ENCODE measurements around the gene CACNA2D1.

CACNA2D1 gene

DNA sequence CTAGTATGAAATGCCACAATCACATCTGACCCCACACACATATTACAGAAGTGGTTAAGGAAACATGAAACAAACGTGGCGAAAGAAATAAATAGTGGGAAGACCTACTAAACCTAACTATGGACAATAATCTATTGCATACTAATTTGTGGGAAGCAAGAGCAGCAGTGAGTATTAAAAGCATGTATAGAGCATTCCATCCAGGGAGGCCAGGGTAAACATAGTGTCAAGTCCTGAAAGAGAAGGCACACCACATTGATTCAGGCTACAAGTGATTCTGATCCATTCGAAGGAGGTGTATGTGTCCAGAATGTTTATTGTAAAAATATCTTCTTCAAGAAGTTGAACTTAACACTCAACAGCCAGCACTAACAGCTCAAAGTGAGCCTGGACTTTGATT, 29.2 kb downstream of the CACNA2D1 start:
- TF ChIP-seq, protein P1, sequence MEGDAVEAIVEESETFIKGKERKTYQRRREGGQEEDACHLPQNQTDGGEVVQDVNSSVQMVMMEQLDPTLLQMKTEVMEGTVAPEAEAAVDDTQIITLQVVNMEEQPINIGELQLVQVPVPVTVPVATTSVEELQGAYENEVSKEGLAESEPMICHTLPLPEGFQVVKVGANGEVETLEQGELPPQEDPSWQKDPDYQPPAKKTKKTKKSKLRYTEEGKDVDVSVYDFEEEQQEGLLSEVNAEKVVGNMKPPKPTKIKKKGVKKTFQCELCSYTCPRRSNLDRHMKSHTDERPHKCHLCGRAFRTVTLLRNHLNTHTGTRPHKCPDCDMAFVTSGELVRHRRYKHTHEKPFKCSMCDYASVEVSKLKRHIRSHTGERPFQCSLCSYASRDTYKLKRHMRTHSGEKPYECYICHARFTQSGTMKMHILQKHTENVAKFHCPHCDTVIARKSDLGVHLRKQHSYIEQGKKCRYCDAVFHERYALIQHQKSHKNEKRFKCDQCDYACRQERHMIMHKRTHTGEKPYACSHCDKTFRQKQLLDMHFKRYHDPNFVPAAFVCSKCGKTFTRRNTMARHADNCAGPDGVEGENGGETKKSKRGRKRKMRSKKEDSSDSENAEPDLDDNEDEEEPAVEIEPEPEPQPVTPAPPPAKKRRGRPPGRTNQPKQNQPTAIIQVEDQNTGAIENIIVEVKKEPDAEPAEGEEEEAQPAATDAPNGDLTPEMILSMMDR (IDR thresholded peaks at IDR 0.05): no peak

DNA sequence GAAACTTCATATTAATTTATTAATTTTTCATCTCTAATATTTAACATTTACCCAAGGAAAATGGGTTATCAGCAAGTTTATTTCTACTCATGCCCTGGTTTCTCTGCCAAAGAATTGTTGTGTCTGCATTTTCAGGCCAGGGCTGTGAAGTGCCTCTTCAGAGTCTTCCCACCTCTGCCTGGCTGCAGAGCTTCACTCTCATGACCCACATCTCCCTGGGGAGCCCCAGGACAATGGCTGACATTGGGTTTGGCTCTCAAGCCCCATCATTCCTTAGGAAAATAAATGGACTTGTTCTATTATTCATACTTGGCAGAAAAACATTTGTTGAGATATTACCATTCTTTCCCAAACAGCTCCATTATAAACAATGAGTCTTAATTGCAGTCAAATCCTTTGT, 30.3 kb downstream of the CACNA2D1 start:
- TF ChIP-seq, protein P1 (IDR thresholded peaks at IDR 0.05): no peak

DNA sequence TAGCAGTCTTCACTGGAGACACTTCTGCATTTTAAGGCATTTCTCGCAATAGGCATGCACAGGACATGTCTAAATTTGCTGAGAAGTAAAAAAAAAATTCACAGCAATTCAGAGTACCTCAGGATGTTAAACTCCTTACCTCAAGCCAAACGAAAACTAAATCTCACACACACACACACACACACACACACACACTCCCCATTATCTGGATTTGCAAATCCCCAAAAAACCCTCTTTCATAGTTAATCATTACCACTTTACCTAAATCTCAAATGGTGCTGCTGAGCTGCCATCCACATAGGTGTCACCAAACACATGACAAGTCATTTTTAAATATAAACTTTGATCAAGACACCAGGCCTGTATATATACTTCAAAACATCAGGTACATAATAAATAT, 31.8 kb downstream of the CACNA2D1 start:
- TF ChIP-seq, protein P1 (IDR thresholded peaks at IDR 0.05): no peak

DNA sequence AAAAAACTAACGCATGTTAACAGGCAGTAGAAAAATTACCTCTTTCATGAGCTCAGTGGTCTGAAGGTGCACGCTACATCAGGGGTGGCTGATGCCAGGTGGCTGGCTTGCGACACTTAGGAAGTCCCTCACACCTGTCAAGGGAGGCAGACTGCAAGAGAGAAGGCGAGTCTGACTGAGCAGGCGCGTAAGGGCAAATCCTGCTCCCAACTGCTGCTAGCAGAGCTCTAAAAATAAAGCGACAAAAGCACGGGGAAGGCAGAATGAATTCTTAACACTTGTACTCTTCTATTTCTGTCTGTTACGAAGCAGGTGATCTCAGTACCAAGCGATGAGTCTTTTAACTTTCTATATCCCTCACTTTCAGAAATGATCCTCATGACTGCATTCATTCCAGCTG, 33.1 kb downstream of the CACNA2D1 start:
- TF ChIP-seq, protein P1 (IDR thresholded peaks at IDR 0.05): no peak

DNA sequence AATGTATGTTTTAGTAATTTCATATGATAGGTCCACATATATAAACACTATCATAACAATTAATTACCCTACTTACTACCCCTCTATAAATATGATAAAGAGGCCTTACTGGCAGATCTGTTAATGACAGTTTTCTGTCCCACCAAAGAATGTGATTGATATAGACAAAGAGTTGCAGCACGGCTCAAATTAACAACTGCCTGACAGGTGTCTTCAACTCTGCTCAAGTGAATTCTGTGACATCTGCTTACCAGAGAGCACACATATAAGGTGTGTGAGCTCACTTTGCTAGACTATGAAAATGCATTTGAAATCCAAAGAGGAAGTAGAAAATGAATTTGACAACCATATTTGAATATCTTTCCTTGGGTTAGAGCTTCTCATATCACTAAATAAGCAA, 36.6 kb downstream of the CACNA2D1 start:
- TF ChIP-seq, protein P1 (IDR thresholded peaks at IDR 0.05): no peak

DNA sequence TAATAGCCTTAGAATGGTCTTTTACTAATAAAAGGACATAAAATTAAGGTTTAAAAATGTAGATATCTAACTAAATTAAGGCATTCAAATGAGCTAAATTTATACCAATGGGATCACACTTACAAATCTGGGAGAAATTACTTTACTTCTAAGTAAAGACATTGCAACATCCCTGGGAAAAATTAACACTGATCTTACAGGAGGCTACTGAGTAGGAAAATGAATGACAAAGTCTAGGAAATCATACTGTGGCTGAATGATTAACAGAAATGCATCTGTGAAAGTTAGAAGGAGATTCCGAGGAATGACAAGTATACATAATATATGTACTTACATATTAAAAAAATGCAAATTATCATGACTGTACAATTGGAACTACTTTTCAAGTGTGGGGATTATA, 38.3 kb downstream of the CACNA2D1 start:
- TF ChIP-seq, protein P1 (IDR thresholded peaks at IDR 0.05): no peak

DNA sequence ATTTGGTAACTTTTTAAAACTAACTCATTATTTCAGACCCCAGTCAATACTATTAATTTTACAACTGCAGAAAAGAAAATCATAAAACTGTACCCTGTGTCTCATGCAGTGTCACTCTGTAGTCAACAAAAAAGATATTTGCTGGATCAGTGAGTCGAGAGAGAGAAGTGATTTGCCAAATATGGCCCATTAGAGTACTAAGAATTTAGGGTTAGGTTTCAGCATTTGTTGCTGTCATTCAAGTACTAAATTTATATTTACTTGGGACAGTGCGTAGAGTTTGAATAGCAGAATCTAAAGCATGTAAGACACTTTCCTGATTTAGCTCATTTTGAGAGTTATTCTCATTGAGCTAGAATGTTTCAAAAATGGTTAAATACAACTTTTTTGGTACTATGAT, 38.9 kb downstream of the CACNA2D1 start:
- TF ChIP-seq, protein P1 (IDR thresholded peaks at IDR 0.05): no peak

DNA sequence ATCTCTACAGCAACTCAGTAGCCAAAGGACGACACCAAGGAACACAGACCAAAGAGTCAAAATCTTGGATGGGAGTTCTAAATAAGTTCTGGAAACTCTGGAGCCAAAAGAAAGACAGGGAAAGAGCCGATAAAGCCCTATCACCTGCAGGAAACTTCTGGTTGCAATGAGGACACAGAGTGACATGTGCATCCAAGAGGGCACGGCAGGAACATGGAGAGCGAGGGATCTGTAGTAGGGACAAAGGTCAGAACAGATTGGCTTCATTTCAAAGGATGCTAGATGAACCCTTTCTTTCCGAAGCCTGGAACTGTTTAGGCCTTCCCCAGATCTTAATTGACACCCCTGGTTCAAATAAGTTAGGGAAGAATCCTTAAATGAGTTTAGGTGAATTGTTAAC, 39.5 kb downstream of the CACNA2D1 start:
- TF ChIP-seq, protein P1 (IDR thresholded peaks at IDR 0.05): no peak

All from LNCAP (cell line).